Right renal cortex interstitium (tissue), 3 donors: ENCODE results near the gene AP5B1. TPM values are rescaled to one million over a fixed set of nuclear protein-coding genes. Genes with fewer than 3 reads are reported as not detected.

ENCODE experiments used
- DNase-seq, 3 donors: peaks; one replicate each; pipeline ENCODE4 v3.0.0-alpha.2; 2013; ENCODE audit warnings: low read depth in 3 of 3, low spot score in 2 of 3
- polyA plus RNA-seq, 3 donors: library from polyadenylated mRNA; unstranded; fragments of 120-200 nt; gene quantifications; one replicate each; pipeline ENCODE4 v1.2.1, GENCODE V29; 2013; ENCODE audit not compliant: insufficient read length in 3 of 3

AP5B1 gene
- polyA plus RNA-seq, 3 donors = 5.3 to 6.3 (median 5.5) TPM

DNA sequence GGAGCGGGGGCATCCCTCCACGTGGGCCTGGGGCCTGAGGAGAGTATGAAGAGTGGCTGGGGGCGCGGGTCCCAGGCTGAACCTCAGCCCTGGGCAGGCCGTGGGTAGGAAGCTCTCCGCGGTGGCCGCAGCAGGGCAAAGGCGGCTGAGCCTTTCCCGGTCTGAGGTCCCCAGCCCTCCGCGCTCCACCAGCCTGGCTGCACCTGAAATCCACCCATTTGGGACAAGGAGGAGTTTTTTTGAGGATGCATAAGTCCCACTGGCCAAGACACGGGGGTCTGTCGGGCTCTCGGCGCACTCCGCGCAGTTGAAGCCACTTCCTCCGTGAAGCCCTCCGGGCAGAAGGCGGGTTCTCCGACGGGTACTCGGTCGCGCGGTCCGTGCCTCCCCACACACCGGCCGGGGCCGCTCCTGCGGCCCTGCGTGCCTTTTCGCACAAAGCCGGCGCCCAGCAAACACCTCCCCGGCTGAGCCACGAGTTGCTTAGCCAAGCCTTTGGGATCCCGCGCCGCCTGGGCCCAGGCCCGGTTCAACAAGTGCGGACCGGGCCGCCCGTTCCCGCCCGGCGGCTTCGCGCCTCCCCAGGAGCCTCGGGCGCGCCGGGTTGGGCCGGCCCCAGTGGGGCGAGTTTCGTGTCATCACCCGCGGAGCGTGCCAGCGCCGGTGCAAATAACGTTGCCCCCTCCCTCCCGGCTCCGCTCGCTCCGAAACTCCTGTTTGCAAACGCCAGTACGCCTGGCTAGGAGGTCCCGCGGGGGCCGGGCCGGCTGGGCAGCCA lies 5.4 kb upstream of the AP5B1 start:
- no peak for DNase-seq

DNA sequence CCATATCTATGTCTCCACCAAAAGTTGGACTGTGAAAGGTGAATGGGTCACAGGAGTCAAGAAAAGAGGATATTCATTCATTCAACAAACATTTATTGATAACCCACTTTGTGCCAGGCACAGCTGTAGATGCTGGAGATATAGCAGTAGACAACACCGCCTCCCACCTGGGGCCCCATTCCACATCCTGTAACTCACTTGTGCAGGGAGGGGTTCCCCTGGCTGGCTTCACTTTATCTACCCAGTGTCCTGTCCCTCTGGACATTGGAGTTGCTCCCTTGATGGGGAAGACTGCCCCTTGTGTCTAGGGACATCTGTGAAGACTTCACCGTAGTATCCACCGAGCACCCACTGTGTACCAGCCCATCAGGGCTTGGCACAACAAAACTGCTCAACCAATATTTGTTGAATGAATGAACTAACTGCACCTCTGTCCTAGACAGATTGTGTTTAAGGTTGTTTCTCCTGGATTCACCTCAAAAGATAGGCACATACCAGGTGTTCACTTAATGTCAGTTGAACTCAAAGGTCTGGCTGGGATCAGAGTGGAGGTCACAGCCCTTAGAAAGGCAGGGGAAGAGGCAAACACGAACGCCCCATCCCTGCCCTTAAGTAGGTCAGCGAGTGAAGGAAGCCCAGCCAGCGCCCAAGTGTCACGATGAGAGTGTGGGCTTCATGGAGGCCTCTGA lies 4.7 kb upstream of the AP5B1 start:
- no peak for DNase-seq

DNA sequence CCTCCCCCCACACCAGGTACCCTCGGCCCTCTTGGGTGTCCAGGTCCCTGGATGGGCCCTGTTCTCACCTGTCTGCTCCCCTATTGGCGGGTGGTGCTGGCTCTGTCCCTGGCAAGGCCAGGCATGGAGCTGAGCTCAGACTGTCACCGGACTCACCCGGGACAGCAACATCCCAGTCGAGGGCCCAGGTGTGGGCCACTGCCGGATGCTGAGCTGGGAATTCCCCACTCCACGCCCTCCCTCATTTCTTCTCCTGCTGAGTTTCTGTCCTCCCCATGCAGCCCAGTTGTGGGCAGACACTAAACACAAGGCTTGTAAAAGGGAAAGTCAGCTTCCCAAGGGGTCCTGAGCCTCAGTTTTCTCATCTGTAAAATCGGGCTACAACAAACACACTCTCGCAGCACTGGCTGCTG lies 2.0 kb upstream of the AP5B1 start:
- DNase-seq = no peak

DNA sequence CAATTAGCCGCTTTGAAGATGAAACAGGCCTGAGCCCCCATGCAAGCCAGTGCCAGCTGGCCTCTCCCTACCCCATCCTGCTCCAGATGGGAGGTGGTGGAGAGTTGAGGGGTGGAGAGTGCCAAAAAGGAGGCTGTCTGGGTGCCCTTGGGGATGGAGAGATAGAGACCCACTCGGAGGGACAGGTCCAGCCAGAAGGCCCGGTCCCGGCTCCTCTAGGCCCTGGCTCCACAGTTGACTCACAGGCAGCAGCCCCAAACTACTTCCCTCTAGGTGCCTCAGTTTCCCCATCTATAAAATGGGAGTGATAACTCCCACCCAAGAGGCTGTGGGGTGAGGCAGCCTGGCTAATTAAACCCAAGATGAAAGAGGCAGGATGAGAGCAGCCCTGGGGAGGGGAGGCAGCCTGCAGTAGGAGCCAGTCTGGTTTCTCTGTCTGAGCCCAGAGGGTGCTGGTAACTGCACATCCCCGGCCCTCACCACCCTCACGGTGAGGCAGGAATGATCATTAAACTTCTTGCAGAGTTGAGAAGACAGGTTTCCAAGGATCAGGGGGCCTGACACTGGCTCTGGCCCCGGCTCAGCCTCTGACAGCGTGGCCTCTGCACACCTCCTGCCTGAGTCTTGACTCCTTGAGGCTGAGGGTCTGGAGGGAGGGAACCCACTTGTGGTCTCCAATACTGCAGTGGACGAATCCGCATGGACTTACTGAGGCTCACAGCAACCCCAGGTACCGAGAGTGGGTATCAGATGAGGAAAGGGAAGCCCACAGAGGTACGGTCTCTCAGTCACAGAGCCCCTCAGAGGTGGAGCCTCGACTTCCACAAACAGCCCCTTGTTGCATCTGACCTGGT lies 1.4 kb upstream of the AP5B1 start:
- DNase-seq = no peak

DNA sequence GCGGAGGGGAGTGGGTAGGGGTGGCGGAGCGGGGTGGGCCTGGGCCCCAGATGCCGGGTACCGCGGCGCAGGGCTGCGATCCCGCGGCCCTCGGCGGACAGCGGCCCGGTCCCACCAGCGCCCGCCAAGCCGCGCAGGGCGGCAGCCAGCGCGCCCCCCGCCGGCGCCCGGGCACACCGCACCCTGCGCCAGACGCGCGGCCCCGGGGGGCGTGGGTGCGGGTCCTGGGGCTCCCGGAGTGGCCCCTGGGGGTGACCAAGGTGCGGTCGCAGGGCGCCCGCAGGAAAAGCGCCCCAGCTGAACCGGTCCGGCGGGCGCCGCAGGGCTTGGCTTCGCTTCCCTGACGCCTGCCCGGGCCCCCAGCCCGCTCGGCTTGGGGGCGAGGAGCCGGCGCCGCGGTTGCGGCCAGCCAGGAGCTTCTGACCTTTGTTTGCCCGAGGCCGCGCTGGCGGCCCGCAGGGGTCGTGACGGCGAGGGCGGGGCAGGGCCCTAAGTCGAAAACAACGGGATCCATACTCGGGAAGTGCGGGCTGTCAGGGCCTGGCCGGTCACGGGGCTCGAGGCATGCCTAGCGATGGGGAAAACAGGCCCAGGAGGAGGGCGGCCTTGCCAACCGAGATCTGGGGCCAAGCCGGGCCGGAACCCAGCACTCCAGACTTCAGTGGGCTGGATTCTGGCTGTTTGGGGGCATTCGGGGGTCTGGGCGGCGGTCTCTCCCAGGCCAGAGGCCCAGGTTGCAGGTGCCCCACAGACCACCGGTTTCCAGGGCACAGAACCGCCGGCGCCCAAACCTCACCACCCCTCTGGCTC lies 581 bp upstream of the AP5B1 start:
- no peak for DNase-seq

DNA sequence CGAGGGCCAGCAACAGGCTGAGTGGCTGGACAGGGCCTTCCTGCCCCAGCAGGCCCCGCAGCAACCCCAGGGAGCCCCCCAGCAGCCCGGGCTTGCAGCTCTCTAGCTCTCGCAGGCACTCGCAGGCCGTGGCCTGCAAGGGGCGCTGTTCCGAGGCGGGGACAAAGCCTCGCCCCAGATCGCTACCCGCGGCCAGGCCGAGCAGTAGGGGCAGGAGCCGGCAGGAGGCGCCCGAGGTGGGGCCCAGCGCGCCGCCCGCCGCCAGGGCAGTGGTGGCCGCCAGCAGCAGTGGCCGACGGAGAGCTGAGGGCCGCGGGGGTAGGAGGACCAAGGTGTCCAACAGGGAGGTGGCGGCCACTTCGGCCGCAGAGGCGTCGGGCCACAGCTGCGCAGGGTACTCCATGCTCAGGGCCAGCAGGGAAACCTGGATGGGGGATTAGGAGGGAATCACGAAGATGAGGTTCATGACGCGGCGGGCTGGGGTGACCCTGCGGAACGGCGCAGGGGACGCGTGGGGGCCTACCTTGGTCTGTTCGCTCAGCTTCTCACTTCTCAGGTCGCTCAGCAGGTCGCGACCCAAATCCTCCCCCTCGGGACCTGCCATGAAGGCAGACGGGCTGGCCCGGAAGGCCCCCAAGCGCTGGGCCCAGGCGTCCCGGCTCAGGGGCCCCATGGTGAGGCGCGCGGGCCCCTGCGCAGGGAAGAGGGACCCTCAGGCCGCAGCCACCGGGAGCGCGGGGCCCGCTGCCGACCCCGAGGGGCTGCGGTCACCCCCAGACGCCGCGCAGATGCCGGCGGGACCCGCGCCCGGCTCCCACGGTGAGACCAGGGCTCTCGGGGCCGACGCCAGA lies 632 bp downstream of the AP5B1 start:
- no peak for DNase-seq

DNA sequence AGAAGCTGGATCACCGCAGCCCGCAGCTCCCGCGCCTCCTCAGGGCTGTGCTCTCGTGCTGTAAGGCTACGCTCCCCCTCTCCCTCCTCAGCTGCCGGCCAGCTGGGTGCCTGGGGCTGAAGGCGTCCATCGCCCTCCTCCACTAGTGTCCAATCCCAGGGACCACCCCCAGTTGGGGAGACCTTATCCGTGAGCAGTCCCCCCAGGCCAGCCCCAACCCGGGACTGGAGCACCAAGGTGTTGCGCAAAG lies 1.2 kb downstream of the AP5B1 start:
- no peak for DNase-seq

DNA sequence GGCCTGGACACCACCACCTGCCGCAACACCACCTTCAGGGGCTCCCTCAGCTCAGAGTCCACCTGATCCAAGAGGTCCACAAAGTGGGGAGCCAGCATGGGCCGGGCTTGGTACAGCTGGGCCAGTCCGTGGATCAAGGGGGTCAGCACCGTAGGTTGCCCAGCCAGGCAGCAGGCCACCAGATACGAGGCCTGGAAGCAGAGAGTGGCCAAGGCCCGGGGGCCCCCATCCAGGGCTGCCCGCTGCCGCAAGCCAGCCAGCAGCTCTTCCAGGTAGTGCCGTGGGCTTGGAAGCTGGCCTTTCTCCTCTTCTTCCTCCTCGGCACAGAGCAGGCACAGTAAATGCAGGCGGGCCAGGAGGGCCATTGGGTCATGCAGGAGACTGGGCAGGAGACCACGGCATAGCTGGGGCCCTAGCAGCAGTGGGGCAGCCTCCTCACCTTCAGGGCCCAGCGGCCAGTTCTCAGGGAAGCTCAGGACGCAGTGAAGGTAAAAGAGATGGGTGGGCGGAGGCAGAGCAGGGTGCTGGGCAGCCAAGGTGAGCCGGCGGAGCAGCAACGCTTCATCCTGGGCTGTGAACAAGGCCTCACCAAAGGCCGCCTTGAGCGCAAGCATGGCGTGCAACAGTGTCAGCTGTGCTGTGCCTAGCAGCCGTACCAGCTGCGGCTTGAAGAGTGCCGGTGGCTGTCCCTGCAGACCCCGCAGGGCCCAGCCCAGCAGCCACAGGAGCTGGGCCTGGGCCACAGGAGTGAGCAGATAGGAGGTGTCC lies 1.7 kb downstream of the AP5B1 start:
- no peak for DNase-seq

DNA sequence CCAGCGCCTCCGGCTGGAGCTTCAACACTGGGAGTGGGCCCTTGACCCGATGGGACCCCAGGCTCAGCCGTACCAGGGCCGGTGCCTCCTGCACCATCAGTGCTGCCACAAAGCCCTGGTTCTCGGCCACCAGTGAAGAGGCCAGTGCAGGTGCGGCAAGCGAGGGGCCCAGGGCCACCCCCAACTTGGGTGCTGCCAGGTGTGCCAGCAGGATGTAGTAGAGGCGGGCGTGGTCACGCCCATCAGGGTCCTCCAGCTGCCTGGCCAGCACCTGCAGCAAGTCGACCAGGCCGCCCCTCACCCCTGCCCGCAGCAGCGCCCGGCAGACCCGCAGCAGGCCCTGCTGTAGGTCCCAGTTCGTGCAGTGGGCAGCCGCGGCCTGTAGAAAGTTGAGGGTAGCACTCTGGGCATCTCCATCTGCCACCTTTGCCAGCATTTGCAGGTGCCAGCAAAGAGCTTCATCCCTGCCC lies 2.3 kb downstream of the AP5B1 start:
- DNase-seq = no peak

DNA sequence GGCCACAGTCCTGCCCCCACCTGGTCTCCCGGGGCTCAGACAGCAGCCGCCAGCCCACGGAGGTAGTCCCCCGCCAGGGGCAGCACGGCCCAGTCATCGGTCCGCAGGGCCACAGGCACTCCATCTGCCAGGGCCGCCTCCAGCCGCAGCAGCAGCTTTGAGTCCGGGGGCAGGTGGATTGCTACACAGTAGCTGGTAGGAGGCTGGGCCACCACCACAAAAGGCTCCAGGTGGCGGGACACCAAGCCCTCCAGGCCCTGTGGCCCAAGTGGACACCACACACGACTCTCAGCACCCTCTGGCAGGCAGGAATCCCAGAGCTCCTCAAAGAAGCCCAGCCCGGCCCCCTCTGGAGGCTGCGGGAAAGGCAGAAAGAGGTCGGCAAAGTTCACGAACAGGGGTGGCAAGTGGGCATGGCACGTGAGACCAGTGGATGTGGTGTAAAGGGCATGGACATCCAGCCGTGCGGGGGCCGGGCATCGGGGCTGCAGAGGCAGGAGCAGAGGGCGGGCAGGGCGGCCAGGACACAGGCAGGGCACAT lies 2.9 kb downstream of the AP5B1 start:
- no peak for DNase-seq

DNA sequence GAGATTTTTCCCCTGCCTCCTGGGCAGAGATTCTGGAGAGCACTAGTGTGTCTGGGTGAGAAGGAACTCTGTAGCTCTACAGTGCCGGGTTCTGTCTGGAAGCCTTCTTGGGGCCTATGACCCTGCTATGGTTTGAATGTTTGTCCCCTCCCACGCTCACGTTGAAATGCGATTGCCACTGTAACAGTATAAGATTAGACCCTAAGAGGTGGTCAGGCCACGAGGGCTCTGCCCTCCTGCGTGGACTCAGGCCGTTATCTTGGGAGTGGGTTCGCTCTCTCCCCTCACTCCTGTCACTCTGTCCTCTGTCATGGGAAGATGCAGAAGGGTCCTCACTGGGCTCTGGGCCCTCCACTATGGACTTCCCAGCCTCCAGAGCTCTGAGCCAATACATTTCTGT lies 3.5 kb downstream of the AP5B1 start:
- no peak for DNase-seq

DNA sequence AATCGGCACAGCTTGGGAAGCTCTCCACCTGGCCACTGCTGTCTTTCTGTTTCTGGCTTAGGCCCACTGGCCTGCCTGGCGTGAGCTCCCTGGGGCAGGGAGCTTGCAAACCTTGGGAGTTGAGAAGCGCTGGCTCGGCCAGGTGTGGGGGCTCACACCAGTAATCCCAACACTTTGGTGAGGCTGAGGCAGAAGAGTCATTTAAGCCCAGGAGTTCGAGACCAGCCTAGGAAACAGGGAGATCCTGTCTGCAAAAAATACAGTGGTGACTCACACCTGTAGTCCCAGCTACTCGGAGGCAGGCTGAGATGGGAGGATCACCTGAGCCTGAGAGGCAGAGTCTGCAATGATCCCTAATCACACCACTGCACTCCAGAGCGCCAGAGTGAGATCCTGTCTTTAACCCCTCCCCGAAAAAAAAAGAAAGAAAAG lies 4.0 kb downstream of the AP5B1 start:
- no peak for DNase-seq

DNA sequence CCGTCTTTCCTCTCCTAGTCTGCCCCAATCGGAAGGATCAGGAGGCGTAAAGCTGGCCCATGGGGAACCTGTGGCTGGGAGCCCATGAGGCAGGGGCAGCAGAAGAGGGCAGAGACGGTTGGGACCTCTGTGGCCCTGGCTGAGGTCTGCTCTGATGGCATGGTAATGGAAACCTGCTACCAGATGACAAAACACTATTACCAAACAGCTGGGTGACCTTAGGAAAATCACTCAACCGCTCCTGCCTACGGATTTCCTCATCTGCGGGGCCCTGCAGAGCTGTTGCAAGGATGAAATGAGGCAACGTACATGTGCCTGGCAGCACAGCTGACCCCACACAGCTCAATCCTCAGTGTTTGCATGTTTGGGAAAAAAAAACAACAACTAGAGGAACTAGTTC lies 4.6 kb downstream of the AP5B1 start:
- no peak for DNase-seq

DNA sequence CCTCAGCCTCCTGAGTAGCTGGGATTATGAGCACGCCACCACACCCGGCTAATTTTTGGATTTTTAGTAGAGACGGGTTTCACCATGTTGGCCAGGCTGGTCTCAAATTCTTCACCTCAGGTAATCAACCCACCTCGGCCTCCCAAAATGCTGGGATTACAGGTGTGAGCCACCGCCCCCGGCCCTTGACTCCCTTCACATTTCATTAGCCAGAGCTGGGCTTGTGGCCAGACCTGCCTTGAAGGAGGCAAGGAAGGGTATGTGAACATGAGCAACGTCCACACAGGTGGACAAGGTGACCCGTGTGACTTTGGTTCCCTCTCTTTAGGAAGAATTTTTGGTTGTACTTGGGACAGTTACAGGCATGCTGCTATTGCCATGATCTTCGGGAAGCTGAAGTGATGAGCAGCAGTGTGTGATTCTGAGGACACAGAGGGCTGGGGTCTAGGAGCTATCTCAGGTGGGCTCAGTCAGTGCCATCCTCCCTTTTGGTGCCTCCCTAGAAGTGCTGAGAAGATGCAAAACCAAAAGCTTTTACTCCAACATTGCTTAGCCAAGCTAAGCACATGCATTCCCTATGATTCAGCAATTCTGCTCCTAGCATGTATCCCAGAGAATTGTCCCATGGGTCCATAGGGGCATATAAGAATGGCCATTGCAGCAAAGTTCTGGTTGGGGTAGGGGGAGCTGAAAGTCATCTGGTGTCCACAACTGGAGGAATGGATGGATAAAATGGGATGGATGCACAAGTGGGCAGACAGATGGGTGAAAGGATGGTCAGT lies 6.1 kb downstream of the AP5B1 start:
- DNase-seq = no peak

DNA sequence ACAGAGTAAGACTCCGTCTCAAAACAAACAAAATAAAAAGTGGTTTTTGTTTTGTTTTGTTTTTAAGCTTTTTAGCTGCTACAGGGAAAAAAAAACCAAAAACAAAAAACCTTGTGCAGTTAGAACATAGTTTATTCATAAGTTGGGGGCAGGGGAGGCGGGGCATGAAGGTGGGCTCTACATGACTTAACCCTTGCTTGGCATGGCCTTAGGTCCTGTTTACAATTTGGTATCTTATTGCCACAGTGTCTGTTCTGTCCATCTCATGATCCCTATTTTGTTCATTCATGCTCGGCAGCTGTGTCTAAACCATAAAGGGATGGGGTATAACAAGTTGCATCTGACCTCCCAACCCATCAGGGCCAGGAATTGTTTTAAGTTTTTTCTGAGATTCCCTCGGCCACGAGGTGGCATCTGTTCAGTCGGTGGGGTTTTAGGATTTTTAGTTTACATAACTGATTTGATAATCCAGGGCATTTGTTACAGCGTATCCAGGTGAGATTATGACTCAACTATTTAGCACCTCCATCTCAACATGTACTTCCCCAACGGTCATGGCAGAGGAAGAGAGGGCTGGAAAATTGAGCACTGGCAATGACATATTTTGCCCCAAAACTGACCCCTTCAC lies 6.9 kb downstream of the AP5B1 start:
- DNase-seq = no peak

DNA sequence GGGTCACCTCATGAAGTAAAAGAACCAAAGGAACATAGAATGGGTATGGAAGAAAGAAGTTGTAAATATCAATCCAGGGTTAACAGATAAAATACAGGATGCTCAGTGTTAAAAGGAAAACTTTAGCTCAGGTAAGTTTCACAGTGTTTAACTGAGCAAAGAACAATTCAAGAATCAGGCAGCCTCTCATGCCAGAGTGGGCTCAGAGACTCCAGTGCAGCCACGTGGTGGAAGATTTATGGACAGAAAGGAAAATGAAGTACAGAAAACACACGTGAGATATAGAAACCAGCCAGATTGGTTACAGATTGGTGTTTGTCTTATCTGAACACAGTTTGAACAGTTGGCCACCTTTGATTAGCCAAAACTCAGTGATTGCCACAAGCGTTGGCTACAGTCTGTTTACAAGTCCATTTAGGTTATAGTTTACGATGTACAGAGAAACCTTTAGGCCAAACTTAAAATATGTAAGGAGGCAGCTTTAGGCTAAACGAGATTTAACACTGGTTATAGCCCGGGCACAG lies 9.1 kb downstream of the AP5B1 start:
- DNase-seq = no peak

DNA sequence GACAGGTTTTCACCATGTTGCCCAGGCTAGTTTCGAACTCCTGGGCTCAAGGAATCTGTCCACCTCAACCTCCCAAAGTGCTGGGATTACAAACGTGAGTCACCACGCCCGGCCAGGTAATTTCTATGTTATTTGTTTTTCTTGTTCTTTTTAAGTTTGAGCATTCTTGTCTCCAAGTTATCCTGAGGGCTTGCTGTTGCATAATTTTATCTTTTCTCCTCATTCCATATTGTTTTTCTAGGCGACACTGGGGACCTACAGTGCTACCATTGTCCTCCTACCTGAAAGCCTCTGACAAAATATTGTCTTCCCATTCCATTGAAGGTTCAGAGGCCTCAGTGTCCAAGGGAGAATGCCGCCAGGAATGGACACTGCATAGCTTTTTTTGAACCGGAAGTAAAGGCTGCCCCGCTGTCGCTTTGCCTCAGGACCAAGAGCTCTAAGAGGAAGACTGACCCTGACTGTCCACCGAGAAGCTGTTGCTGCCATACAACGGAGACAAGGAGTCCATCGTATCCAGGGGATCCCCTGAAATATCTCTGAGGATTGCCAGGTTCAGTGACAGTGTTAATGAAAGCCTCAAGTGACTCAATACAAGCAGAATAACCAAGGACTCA lies 9.7 kb downstream of the AP5B1 start:
- no peak for DNase-seq
